GM10248 (cell line): ENCODE data around the gene ZSWIM3.

Experiments used
- CTCF ChIA-PET: fragments of 300-600 bp; sonication (Branson Sonifier 250); formaldehyde crosslinking; extraction: SDS; loops from one replicate; lab custom pipeline; 2021; ENCODE audit warnings: antibody characterized with exemption; lab: Yijun Ruan, JAX
- POLR2A ChIA-PET: fragments of 350-650 bp; sonication (Branson Sonifier 250); formaldehyde crosslinking; extraction: SDS; loops from one replicate; lab custom pipeline; 2020; ENCODE audit warnings: antibody characterized with exemption; lab: Yijun Ruan, JAX
- DNase-seq: peaks from one replicate; pipeline ENCODE4 v3.0.0; 2012; ENCODE audit errors: extremely low spot score
- TF ChIP-seq, protein P1 (sequence below): IDR thresholded peaks from 2 replicates; pipeline ENCODE4 v1.5.1; 2012; ENCODE audit warnings: mild to moderate bottlenecking, low read depth; ENCODE audit errors: extremely low read depth, missing control alignments, control extremely low read depth

The ZSWIM3 gene

DNA sequence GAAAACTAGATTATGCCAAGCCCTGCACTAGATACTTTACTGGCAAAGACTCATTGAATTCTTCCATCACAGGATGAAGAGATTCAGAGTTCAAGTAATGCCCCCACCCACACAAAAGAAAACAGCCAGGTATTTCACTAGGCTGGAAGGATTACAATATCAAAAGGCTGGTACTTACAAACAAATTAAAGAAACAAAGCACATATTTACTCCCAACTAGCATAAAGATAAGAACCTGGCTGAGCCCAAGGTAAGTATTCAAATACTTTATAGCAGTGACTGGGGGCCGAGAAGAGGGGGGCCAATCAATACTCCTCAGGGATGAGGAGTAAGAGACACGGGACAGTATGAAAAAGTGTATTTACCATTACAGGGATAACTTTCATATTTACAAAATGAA is 3.9 kb upstream of the ZSWIM3 start:
- POLR2A ChIA-PET: no interaction called here
- TF ChIP-seq, protein P1, sequence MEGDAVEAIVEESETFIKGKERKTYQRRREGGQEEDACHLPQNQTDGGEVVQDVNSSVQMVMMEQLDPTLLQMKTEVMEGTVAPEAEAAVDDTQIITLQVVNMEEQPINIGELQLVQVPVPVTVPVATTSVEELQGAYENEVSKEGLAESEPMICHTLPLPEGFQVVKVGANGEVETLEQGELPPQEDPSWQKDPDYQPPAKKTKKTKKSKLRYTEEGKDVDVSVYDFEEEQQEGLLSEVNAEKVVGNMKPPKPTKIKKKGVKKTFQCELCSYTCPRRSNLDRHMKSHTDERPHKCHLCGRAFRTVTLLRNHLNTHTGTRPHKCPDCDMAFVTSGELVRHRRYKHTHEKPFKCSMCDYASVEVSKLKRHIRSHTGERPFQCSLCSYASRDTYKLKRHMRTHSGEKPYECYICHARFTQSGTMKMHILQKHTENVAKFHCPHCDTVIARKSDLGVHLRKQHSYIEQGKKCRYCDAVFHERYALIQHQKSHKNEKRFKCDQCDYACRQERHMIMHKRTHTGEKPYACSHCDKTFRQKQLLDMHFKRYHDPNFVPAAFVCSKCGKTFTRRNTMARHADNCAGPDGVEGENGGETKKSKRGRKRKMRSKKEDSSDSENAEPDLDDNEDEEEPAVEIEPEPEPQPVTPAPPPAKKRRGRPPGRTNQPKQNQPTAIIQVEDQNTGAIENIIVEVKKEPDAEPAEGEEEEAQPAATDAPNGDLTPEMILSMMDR: no peak
- CTCF ChIA-PET: interaction anchor here (1.4 to 1.6 kb wide), 2 partner anchors 12 to 36 kb away, joined by 4 read pairs; no protein-coding TSS in a partner anchor
- no peak for DNase-seq

DNA sequence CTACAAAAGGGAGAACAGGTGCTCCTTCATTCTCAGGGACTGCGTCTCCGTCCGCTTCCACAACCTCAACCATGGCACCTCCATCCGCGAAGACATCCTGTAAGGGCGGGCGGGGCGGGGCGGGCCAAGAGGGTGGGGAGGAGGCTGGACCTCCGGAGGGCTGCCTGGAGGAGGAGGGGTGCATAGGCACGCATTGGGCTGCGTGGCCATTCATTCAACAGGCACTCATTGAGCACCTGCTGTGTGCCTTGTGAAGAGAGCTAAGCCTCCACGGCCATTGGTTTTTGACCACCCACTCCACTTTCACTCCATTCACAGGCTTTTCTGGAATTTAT is 435 bp downstream of the ZSWIM3 start:
- DNase-seq: peak; percentile 81
- TF ChIP-seq, protein P1: no peak
- CTCF ChIA-PET: interaction anchor here (1.0 to 2.3 kb wide), 3 partner anchors 16 to 66 kb away, joined by 3 to 7 read pairs (median 3); partner anchors contain the start of genes DNTTIP1 and WFDC3
- POLR2A ChIA-PET: no interaction called here

DNA sequence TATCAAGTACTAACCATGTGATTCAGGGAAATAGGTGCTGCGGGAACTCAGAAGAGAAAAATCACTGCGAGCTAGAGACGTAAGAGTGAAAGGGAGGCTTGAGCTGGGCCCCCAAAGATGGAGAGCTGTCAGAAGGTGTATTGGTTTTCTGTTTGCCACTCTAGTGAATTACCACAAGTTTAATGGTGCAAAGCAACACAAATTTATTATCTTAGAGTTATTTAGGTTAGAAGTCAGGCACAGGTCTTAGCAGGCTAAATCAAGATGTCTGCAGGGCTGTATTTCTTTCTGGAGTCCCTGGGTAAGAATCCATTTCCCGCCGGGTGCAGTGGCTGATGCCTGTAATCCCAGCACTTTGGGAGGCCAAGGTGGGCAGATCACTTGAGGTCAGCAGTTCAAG is 2.5 kb downstream of the ZSWIM3 start:
- TF ChIP-seq, protein P1: no peak
- DNase-seq: no peak
- CTCF ChIA-PET: interaction anchor here (0.6 to 1.5 kb wide), 2 partner anchors 22 to 60 kb away, joined by 3 read pairs; no protein-coding TSS in a partner anchor
- POLR2A ChIA-PET: interaction anchor here (0.7 kb wide), 1 partner anchor 109 kb away, joined by 4 read pairs; no protein-coding TSS in a partner anchor

DNA sequence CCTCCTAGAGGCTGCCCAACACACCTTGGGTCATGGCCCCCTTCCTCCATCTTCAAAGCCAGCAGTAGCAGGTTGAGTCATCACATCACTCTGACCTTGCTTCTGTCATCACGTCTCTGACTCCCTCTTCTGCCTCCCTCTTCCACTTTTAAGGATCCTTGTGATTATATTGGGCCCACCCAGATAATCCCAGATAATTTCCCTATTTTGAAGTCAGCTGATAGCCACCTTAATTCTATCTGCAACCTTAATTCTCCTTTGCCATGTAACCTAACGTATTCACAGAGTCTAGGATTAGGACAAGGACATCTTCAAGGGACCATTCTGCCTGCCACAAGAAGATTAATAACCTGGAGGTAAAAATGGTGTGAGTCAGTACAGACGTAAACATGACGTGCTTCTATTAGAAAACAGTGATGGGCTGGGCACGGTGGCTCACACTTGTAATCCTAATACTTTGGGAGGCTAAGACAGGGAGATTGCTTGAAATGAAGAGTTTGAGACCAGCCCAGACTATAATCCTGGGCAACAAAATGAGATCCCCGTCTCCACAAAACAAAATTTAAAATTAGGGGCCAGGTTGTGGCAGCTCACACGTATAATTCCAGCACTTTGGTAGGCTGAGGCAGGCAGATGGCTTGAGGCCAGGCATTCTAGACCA is 3.3 kb downstream of the ZSWIM3 start:
- TF ChIP-seq, protein P1: no peak
- no peak for DNase-seq
- CTCF ChIA-PET: interaction anchor here (1.5 kb wide), 1 partner anchor 21 kb away, joined by 3 read pairs; no protein-coding TSS in a partner anchor
- POLR2A ChIA-PET: interaction anchor here (0.7 kb wide), 1 partner anchor 109 kb away, joined by 4 read pairs; no protein-coding TSS in a partner anchor

DNA sequence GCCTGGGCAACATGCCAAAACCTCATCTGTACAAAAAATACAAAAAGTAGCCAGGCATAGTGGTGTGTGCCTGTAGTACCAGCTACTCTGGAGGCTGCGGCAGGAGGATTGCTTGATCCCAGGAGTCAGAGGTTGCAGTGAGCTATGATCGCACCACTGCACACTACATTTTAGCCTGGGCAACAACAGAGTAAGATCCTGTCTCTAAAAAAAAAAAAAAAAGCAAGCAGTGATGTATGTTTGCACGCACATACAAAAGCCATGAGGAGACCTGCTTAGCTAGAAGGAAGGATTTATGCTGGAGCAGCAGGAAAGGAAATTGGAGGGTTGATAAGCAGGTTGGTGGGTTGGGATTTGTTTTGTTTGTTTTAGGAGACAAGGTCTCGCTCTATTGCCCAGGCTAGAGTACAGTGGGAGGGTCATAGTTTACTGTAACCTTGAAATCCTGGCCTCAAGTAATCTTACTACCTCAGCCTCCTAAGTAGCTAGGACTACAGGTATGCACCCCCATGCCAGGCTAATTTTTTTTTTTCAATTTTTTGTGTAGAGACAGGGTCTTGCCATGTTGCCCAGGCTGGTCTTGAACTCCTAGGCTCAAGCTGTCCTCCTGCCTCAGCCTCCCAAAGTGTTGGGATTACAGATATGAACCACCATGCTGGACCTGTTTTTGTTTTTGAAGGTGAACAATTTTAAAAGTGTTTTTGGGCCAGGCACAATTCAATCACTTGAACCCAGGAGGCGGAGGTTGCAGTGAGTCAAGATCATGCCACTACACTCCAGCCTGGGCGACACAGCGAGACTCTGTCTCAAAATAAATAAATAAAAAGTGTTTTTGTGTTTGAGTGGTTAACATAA is 4.0 kb downstream of the ZSWIM3 start:
- no peak for DNase-seq
- TF ChIP-seq, protein P1: no peak
- ChIA-PET CTCF (interaction anchor here (1.5 kb wide), 1 partner anchor 20 kb away, joined by 3 read pairs; no protein-coding TSS in a partner anchor), POLR2A (no interaction called here)
